SH-SY5Y (cell line): ENCODE data around the gene INPP5A.

Experiments
- GATA2 ChIP-seq: IDR thresholded peaks from 2 replicates; pipeline ENCODE4 v1.6.1; 2011; ENCODE audit warnings: mild to moderate bottlenecking, low read depth, low read length
- GATA3 ChIP-seq: IDR thresholded peaks from 2 replicates; pipeline ENCODE4 v1.6.1; 2011; ENCODE audit warnings: low read depth, mild to moderate bottlenecking, low read length, moderate library complexity

The INPP5A gene

DNA sequence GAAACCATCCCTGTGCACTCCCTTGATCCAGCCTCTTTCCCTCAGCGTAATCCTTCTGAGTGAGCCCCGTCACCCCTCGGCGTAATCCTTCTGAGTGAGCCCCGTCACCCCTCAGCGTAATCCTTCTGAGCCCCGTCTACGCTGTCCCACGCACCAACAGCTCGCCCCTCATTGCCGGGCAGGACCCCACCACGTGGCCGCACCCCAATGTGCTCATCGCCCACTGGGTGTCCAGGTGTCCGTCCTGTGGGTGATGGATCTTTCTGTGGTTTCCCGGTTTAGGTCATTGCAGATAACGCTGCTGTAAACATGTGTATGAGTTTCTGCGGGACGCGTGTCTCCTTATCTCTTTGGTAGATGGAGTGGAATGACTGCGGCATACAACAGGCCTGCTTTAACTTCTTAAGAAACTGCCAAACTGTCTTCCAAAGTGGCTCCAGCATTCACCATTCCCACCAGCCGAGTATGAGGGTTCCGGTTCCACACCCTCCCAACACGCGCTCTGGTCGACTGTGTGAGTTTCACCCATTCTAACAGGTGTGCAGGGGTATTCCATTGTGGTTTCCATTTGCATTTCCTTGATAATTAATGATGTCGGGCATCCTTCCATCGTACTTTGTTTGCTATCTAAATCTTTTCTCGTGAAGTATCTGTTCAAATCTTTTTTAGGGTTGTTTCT is 290.4 kb downstream of the INPP5A start:
- TF ChIP-seq GATA3 = no peak

DNA sequence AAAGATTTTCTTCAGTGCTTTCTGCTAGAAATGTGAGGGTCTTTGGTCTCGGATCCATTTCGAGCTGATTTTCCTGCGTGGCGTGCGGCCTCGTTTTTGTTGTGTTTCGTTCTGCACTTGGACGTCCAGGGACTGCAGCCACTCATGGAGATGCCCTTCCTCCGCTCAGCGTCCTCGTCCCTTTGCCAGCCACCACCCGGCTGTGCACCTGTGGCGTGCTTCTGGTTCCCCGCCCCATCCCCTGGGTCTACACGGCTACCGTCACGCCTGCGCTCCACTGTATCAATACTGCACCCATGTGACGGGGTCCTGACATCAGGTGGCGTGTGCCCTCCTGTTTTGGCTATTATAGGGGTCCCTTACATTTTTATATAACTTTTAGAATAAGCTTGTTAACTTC is 291.1 kb downstream of the INPP5A start:
- no peak for TF ChIP-seq GATA3
- TF ChIP-seq GATA2 = no peak

DNA sequence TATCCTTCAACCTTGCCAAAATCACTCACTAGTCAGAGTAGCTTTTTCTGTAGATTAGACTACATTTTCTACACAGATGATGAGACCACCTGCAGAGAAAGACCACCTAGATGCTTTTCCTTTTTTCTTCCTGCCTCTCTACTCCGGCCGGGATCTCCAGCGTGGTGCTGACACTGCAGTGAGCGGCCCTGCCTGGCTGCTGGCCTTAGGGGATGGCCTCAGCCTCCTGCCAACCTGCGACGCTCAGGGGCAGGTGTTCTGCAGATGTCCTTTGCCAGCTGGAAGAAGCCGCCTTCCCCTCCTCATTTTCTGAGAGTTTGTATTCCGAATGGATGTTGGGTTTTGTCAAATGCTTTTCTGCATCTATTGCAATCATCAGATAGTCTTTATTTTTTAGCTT is 291.8 kb downstream of the INPP5A start:
- TF ChIP-seq GATA3 = no peak
- no peak for TF ChIP-seq GATA2

DNA sequence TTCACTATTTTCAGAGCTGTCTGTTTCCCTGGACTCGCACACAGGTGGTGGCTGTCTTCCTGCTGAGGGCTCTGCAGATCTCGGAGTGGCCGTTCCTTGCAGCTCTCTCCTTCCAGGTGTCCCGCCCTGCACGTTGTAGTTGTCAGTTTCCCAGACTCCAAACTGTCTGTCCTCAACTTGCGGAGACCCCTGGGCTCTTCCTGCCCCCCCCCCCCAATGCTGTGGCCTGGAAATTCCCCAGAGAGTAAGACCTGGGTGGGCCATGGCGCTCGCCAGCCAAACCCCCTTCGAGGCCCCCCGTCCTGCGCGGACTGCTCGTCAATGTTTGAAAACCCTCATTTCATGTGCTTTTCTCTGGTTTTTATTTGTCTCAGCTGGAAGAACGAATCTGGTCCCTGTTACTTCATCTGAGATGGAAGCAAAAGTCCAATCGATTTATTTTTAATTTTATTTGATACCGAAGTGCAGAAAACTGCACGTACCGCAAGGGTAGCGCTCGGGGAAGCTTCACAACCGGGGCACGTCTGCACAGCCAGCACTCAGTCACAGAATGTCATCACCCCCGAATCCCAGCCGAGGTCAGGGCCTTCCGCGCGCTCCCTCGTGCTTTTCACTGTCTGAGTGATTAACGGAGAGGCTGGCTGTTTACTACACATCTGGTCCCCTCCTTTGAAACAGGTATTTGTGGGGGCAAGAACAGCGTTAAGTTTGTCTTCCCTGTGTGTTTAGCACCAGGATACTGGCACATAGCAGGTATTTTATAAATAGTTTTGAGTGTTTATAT is 294.8 kb downstream of the INPP5A start:
- TF ChIP-seq GATA2 (no peak), GATA3 (no peak)
